Measurements from ENCODE around the gene RHBDF2.

Gene RHBDF2

GRCh38 chr17:76538281-76538931, 37.2 kb upstream of the RHBDF2 start:
- no peak for DNase-seq (ENCODE audit: low read depth)
- peak overlapping the region; percentile 33 for H3K4me3 ChIP-seq (ENCODE audit: low read depth, low read length)
- TF ChIP-seq CTCF (IDR thresholded peaks at IDR 0.05; ENCODE audit: low read depth, low read length, missing control alignments) = no peak
- in situ Hi-C loops (cut with HindIII; ENCODE audit: low sequenced_read_pairs) = no loop called here

GRCh38 chr17:76537578-76538280, 36.5 kb upstream of the RHBDF2 start, which contains the start of gene CYGB:
Gene CYGB, minus strand, starts transcription at chr17:76537709. Its CDS starts 167 bp downstream, at chr17:76537542.
- no peak for TF ChIP-seq CTCF (IDR thresholded peaks at IDR 0.05; ENCODE audit: low read depth, low read length, missing control alignments)
- no peak for DNase-seq (ENCODE audit: low read depth)
- in situ Hi-C loops (cut with HindIII; ENCODE audit: low sequenced_read_pairs) = no loop called here
- peak within 1 kb of the TSS; percentile 35 for H3K4me3 ChIP-seq (ENCODE audit: low read depth, low read length)

- H3K4me3 ChIP-seq (ENCODE audit: low read depth, low read length) = peak overlapping the region; percentile 35
- no peak for TF ChIP-seq CTCF (IDR thresholded peaks at IDR 0.05; ENCODE audit: low read depth, low read length, missing control alignments)
- no peak for DNase-seq (ENCODE audit: low read depth)
- in situ Hi-C loops (cut with HindIII; ENCODE audit: low sequenced_read_pairs) = no loop called here
Measured at GRCh38 chr17:76537288-76537577, 36.0 kb upstream of the RHBDF2 start.

- no peak for TF ChIP-seq CTCF (IDR thresholded peaks at IDR 0.05; ENCODE audit: low read depth, low read length, missing control alignments)
- peak overlapping the region; percentile 35 for H3K4me3 ChIP-seq (ENCODE audit: low read depth, low read length)
- in situ Hi-C loops (cut with HindIII; ENCODE audit: low sequenced_read_pairs) = no loop called here
- DNase-seq (ENCODE audit: low read depth) = no peak
Measured at GRCh38 chr17:76536511-76537287, 35.5 kb upstream of the RHBDF2 start.

GRCh38 chr17:76535788-76536510, 34.7 kb upstream of the RHBDF2 start:
- in situ Hi-C loops (cut with HindIII; ENCODE audit: low sequenced_read_pairs) = no loop called here
- DNase-seq (ENCODE audit: low read depth) = no peak
- no peak overlapping the region for H3K4me3 ChIP-seq (ENCODE audit: low read depth, low read length)
- no peak for TF ChIP-seq CTCF (IDR thresholded peaks at IDR 0.05; ENCODE audit: low read depth, low read length, missing control alignments)
